Activated CD8-positive, alpha-beta memory T cell treated with anti-CD3 and anti-CD28 coated beads, Interleukin-2, amount 50 U/mL, for 4 hours (primary cell): ENCODE data around the gene MTTP.
A peak's percentile ranks its signal among the peaks of the same experiment; 100 is the strongest.
"Not testable (repeated sequence)": the region's sequence is repeated elsewhere in the genome, so short reads cannot be mapped to it uniquely, and the experiment has no call there.

Experiments used
- DNase-seq: peaks from one replicate; pipeline ENCODE4 v3.0.0-alpha.2; 2020

The MTTP gene

GRCh38 chr4:99574530-99575324 lies at the start of gene MTTP:
TSS of gene MTTP (plus strand) at chr4:99574824. CDS start at chr4:99574910, 86 bp downstream.
- DNase-seq: no peak

- no peak for DNase-seq
Measured at GRCh38 chr4:99529228-99529627, 45.4 kb upstream of the MTTP start.

- DNase-seq: no peak
Measured at GRCh38 chr4:99529956-99530355, 44.7 kb upstream of the MTTP start.

- DNase-seq: not testable (repeated sequence)
Measured at GRCh38 chr4:99534699-99535098, 39.9 kb upstream of the MTTP start.

GRCh38 chr4:99536271-99536670 lies 38.4 kb upstream of the MTTP start:
- no peak for DNase-seq

GRCh38 chr4:99536848-99537247 lies 37.8 kb upstream of the MTTP start:
- DNase-seq: no peak

GRCh38 chr4:99537674-99538073 lies 37.0 kb upstream of the MTTP start:
- no peak for DNase-seq

- DNase-seq: no peak
Measured at GRCh38 chr4:99540277-99540939, 34.2 kb upstream of the MTTP start.

GRCh38 chr4:99552872-99553271 lies 21.8 kb upstream of the MTTP start:
- DNase-seq: no peak

- DNase-seq: peak; percentile 94
Measured at GRCh38 chr4:99563310-99564186, 11.1 kb upstream of the MTTP start, which contains the start of gene TRMT10A. TSS of gene TRMT10A (minus strand) at chr4:99564039. CDS start at chr4:99559338, 4,701 bp downstream.

GRCh38 chr4:99564921-99565320 lies 9.7 kb upstream of the MTTP start:
- DNase-seq: no peak

GRCh38 chr4:99571883-99572282 lies 2.7 kb upstream of the MTTP start:
- no peak for DNase-seq

GRCh38 chr4:99572527-99573240 lies 1.9 kb upstream of the MTTP start:
- no peak for DNase-seq

GRCh38 chr4:99573735-99574368 lies 772 bp upstream of the MTTP start:
- DNase-seq: no peak

- no peak for DNase-seq
Measured at GRCh38 chr4:99578714-99579113, 4.1 kb downstream of the MTTP start.

GRCh38 chr4:99585516-99585915 lies 10.9 kb downstream of the MTTP start:
- DNase-seq: no peak

GRCh38 chr4:99586322-99586721 lies 11.7 kb downstream of the MTTP start:
- DNase-seq: no peak

GRCh38 chr4:99586797-99587196 lies 12.2 kb downstream of the MTTP start:
- DNase-seq: no peak

GRCh38 chr4:99587309-99587708 lies 12.7 kb downstream of the MTTP start:
- no peak for DNase-seq

GRCh38 chr4:99587803-99588202 lies 13.2 kb downstream of the MTTP start:
- DNase-seq: no peak

GRCh38 chr4:99591757-99592156 lies 17.1 kb downstream of the MTTP start:
- DNase-seq: no peak
